PC-3 (cell line): ENCODE measurements around the gene CHRNA9. TPM values are rescaled to one million over a fixed set of nuclear protein-coding genes. Genes with fewer than 3 reads are reported as not detected.

Experiments used
- ATAC-seq: fragments of 200-7000 bp; cut with Tn5 transposase; 2 replicates; pipeline ENCODE4 v1.9.1; 2020; ENCODE audit warnings: mild to moderate bottlenecking, moderate library complexity
- BruUV-seq: library from RNA; stranded (reverse); fragments of 400-500 nt; replicated peaks from 2 replicates; lab custom pipeline; 2021; lab: Mats Ljungman, UMichigan
- CTCF ChIA-PET: fragments of 300-600 bp; sonication (Branson Sonifier 250); formaldehyde crosslinking; loops from one replicate; lab custom pipeline; 2022; ENCODE audit warnings: antibody characterized with exemption; lab: Charles Lee
- POLR2A ChIA-PET: fragments of 300-600 bp; sonication (Branson Sonifier 250); formaldehyde crosslinking; loops from one replicate; lab custom pipeline; 2022; ENCODE audit warnings: antibody characterized with exemption; ENCODE audit not compliant: unreplicated experiment; lab: Charles Lee
- DNase-seq: peaks from one replicate; pipeline ENCODE4 v3.0.0-alpha.2; 2015
- H2AFZ ChIP-seq: fragments of 300-600 bp; sonication (generic); 2 replicates; pipeline ENCODE4 v1.6.0; 2016; ENCODE audit warnings: antibody characterized with exemption, low read length
- H3F3A ChIP-seq: fragments of 300-600 bp; sonication (generic); one replicate; pipeline ENCODE4 v1.6.0; 2017; ENCODE audit warnings: antibody characterized with exemption, low read length, control low read depth, mild to moderate bottlenecking; ENCODE audit not compliant: unreplicated experiment
- H3K27ac ChIP-seq: fragments of 300-600 bp; sonication (generic); 2 replicates; pipeline ENCODE4 v1.5.1; 2016; ENCODE audit warnings: mild to moderate bottlenecking, low read length
- H3K27me3 ChIP-seq: fragments of 300-600 bp; sonication (generic); 2 replicates; pipeline ENCODE4 v1.6.1; 2016; ENCODE audit warnings: low read length, mixed read lengths
- H3K36me3 ChIP-seq: fragments of 300-600 bp; sonication (generic); 2 replicates; pipeline ENCODE4 v1.6.1; 2016; ENCODE audit warnings: low read depth, mixed run types, low read length, mixed read lengths
- H3K4me1 ChIP-seq: fragments of 300-600 bp; sonication (generic); 2 replicates; pipeline ENCODE4 v1.5.1; 2016; ENCODE audit warnings: low read length; ENCODE audit not compliant: insufficient read depth
- H3K4me2 ChIP-seq: fragments of 300-600 bp; sonication (generic); 2 replicates; pipeline ENCODE4 v1.6.0; 2016; ENCODE audit warnings: low read length
- H3K4me3 ChIP-seq: fragments of 300-600 bp; sonication (generic); 2 replicates; pipeline ENCODE4 v1.5.1; 2016; ENCODE audit warnings: mild to moderate bottlenecking, low read length, mixed read lengths
- H3K79me2 ChIP-seq: fragments of 300-600 bp; sonication (generic); 2 replicates; pipeline ENCODE4 v1.6.1; 2017; ENCODE audit warnings: low read length, mixed read lengths
- H3K9ac ChIP-seq: fragments of 300-600 bp; sonication (generic); 2 replicates; pipeline ENCODE4 v1.6.0; 2016; ENCODE audit warnings: mild to moderate bottlenecking, low read length
- H3K9me2 ChIP-seq: fragments of 300-600 bp; sonication (generic); replicated peaks from 2 replicates; pipeline ENCODE4 v1.6.1; 2016; ENCODE audit warnings: mixed run types, low read length, mixed read lengths
- H3K9me3 ChIP-seq: fragments of 300-600 bp; sonication (generic); 2 replicates; pipeline ENCODE4 v1.6.1; 2016; ENCODE audit warnings: low read length, mixed read lengths
- H4K20me1 ChIP-seq: fragments of 300-600 bp; sonication (generic); 2 replicates; pipeline ENCODE4 v1.6.1; 2016; ENCODE audit warnings: low read length, mixed read lengths
- CTCF ChIP-seq: fragments of 300-600 bp; sonication (generic); conservative IDR thresholded peaks from 2 replicates; pipeline ENCODE4 v1.5.1; 2017; ENCODE audit warnings: antibody characterized with exemption, low read depth, mild to moderate bottlenecking, low read length
- EZH2 ChIP-seq: fragments of 300-600 bp; sonication (generic); IDR thresholded peaks from one replicate; pipeline ENCODE4 v1.6.1; 2017; ENCODE audit warnings: antibody characterized with exemption, mild to moderate bottlenecking, low read length; ENCODE audit not compliant: unreplicated experiment
- EZH2phosphoT487 ChIP-seq: fragments of 300-600 bp; sonication (generic); IDR thresholded peaks from 2 replicates; pipeline ENCODE4 v1.6.1; 2018; ENCODE audit warnings: mild to moderate bottlenecking, antibody characterized with exemption, low read length, borderline replicate concordance
- intact Hi-C: fragments of 100-400 bp; cut with micrococcal nuclease; formaldehyde crosslinking; loops from 2 replicates; pipeline ENCODE4 v1.9.0; 2023
- total RNA-seq: library from RNA; depleted of rRNA; stranded (reverse); fragments of >200 nt; gene quantifications from 2 replicates; pipeline ENCODE4 v1.2.3, GENCODE V29; 2014

The CHRNA9 gene
- total RNA-seq, 1 experiment from 2014 or later: not detected

DNA sequence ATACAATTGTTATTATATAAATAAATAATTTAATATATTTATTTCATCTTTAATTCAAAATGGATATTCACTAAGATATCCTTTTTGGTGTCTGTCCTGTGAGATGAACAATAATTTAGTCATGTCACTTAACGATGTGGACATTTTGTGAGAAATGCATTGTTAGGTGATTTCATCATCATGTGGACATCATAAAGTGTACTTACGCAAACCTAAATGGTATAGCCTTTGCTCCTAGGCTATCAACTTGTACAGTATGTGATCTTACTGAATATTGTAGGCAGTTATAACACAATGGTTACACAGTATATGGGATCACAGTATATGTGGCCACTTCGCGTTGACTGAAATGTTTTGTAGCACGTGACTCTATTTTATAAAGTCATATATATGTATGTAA, 20.2 kb upstream of the CHRNA9 start:
- no peak for ATAC-seq
- no peak for TF ChIP-seq EZH2
- no peak for TF ChIP-seq EZH2phosphoT487
- TF ChIP-seq CTCF: no peak
- H3K9me2 ChIP-seq: no peaks in the 10 kb centered on the region
- H3K27ac ChIP-seq: peak overlapping the region; percentile 100
- no peaks in the 10 kb centered on the region for H3K79me2 ChIP-seq
- DNase-seq: peak; percentile 64
- H3F3A ChIP-seq: no peaks in the 10 kb centered on the region
- H3K4me2 ChIP-seq: no peak overlapping the region
- H2AFZ ChIP-seq: no peak overlapping the region
- H3K4me3 ChIP-seq: no peak overlapping the region
- no peaks in the 10 kb centered on the region for H4K20me1 ChIP-seq
- no peaks in the 10 kb centered on the region for H3K9me3 ChIP-seq
- H3K36me3 ChIP-seq: no peaks in the 10 kb centered on the region
- ChIA-PET CTCF (no interaction called here), POLR2A (no interaction called here)
- no peaks in the 10 kb centered on the region for H3K27me3 ChIP-seq
- no TSS peak for BruUV-seq
- intact Hi-C loops: loop anchor here (5.0 to 10.0 kb wide), 2 partner anchors 258 to 260 kb away; partner anchors contain the start of gene N4BP2
- peaks cover 46% of the 10 kb centered on the region for H3K4me1 ChIP-seq
- H3K9ac ChIP-seq: peak overlapping the region; percentile 98

DNA sequence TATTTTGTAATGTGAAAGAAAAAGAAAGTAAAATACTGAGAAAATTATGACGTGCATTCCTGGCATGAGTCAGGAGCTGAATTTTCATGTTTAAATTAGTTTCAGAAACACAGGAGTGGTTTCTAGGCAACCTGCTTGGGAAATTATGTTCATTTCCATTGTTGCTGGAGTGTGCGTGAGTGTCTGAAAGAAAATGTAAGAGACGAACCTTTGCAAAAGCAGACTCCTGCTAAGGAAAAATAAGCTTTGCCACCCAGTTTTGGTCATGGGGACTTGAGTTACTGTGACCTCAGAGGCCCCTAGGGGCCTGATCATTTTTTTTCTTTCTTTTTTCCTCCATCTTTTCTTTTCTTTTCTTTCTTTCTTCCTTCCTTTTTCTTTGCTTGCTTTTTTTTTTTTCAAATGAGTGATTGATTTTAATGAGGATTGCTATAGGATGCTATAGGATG, 18.8 kb upstream of the CHRNA9 start:
- POLR2A ChIA-PET: interaction anchor here (0.6 kb wide), 5 partner anchors 9 to 261 kb away, joined by 3 to 8 read pairs (median 4); no protein-coding TSS in a partner anchor
- intact Hi-C loops: loop anchor here (2.0 to 10.0 kb wide), 3 partner anchors 126 to 259 kb away; partner anchors contain the start of gene N4BP2

More for the DNA sequence above, 18.8 kb upstream of the CHRNA9 start:
- H3K9ac ChIP-seq: peak overlapping the region; percentile 98
- no TSS peak for BruUV-seq
- peak overlapping the region; percentile 67; the same call in 1 of the 2 replicates for H2AFZ ChIP-seq
- DNase-seq (peak; percentile 70), ATAC-seq (peak; percentile 38)
- no peaks in the 10 kb centered on the region for H3K27me3 ChIP-seq
- CTCF ChIA-PET: interaction anchor here (0.5 to 1.1 kb wide), 6 partner anchors 9 to 843 kb away, joined by 3 to 6 read pairs (median 4); no protein-coding TSS in a partner anchor
- no peaks in the 10 kb centered on the region for H3K36me3 ChIP-seq
- H3K9me3 ChIP-seq: no peaks in the 10 kb centered on the region
- no peaks in the 10 kb centered on the region for H3F3A ChIP-seq
- H3K27ac ChIP-seq: peak overlapping the region; percentile 100
- H3K4me1 ChIP-seq: peaks cover 46% of the 10 kb centered on the region
- peak overlapping the region; percentile 59 for H3K4me3 ChIP-seq
- TF ChIP-seq EZH2phosphoT487 (no peak), CTCF (no peak), EZH2 (no peak)
- peak overlapping the region; percentile 81 for H3K4me2 ChIP-seq
- H3K79me2 ChIP-seq: no peaks in the 10 kb centered on the region
- H3K9me2 ChIP-seq: no peaks in the 10 kb centered on the region
- no peaks in the 10 kb centered on the region for H4K20me1 ChIP-seq
